H1 (cell line): ENCODE measurements around the gene EOLA1. TPM values are rescaled to one million over a fixed set of nuclear protein-coding genes. Genes with fewer than 3 reads are reported as not detected.

Experiments used
- polyA plus RNA-seq, 7 experiments: library from polyadenylated mRNA; depleted of rRNA in 3 of 7; stranded (reverse) in 5 of 7; unstranded in 2 of 7; fragments of >200 nt in 5 of 7; fragments of 200-250 nt in 2 of 7; gene quantifications; 1 replicate in 5 of 7; 2 replicates in 1 of 7; 4 replicates in 1 of 7; pipeline versions ENCODE4 v1.2.1 to v1.2.3, GENCODE V29; 2011 to 2013; ENCODE audit warnings: missing spikeins in 2 of 7, mixed read lengths in 2 of 7
- total RNA-seq: library from RNA; stranded (reverse); fragmentation: NEBNext Ultra II Directional; extraction: Animal tissue kit (Norgen Biotek cat#: 25700); gene quantifications from 2 replicates; pipeline ENCODE4 v1.2.1, GENCODE V29; 2021
- TF ChIP-seq, protein P1 (sequence below): fragments of 300-600 bp; sonication (generic); IDR thresholded peaks from 2 replicates; pipeline ENCODE4 v1.7.1; 2012; ENCODE audit warnings: low read length, moderate library complexity, mild to moderate bottlenecking, inconsistent platforms; ENCODE audit not compliant: insufficient replicate concordance

EOLA1 gene
- total and polyA plus RNA-seq, 2 of the 8 experiments (the other 6 are each of a cell fraction or from before 2014, with no cell fraction given) = 5.4 to 7.6 TPM

DNA sequence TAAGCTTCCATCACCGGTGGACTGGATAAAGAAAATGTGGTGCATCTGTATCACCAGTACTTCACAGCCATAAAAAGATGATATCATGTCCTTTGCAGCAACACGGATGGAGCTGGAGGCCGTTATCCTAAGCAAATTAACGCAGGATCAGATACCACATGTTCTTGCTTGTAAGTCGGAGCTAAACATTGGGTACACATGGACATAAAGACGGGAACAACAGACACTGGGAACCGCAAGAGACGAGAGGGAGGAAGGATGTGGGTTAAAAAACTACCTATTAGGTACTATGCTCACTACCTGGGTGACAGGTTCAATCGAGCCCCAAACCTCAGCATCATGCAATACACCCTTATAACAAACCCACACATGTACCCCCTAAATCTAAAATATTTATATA lies 19.4 kb upstream of the EOLA1 start (continued):
- TF ChIP-seq, protein P1, sequence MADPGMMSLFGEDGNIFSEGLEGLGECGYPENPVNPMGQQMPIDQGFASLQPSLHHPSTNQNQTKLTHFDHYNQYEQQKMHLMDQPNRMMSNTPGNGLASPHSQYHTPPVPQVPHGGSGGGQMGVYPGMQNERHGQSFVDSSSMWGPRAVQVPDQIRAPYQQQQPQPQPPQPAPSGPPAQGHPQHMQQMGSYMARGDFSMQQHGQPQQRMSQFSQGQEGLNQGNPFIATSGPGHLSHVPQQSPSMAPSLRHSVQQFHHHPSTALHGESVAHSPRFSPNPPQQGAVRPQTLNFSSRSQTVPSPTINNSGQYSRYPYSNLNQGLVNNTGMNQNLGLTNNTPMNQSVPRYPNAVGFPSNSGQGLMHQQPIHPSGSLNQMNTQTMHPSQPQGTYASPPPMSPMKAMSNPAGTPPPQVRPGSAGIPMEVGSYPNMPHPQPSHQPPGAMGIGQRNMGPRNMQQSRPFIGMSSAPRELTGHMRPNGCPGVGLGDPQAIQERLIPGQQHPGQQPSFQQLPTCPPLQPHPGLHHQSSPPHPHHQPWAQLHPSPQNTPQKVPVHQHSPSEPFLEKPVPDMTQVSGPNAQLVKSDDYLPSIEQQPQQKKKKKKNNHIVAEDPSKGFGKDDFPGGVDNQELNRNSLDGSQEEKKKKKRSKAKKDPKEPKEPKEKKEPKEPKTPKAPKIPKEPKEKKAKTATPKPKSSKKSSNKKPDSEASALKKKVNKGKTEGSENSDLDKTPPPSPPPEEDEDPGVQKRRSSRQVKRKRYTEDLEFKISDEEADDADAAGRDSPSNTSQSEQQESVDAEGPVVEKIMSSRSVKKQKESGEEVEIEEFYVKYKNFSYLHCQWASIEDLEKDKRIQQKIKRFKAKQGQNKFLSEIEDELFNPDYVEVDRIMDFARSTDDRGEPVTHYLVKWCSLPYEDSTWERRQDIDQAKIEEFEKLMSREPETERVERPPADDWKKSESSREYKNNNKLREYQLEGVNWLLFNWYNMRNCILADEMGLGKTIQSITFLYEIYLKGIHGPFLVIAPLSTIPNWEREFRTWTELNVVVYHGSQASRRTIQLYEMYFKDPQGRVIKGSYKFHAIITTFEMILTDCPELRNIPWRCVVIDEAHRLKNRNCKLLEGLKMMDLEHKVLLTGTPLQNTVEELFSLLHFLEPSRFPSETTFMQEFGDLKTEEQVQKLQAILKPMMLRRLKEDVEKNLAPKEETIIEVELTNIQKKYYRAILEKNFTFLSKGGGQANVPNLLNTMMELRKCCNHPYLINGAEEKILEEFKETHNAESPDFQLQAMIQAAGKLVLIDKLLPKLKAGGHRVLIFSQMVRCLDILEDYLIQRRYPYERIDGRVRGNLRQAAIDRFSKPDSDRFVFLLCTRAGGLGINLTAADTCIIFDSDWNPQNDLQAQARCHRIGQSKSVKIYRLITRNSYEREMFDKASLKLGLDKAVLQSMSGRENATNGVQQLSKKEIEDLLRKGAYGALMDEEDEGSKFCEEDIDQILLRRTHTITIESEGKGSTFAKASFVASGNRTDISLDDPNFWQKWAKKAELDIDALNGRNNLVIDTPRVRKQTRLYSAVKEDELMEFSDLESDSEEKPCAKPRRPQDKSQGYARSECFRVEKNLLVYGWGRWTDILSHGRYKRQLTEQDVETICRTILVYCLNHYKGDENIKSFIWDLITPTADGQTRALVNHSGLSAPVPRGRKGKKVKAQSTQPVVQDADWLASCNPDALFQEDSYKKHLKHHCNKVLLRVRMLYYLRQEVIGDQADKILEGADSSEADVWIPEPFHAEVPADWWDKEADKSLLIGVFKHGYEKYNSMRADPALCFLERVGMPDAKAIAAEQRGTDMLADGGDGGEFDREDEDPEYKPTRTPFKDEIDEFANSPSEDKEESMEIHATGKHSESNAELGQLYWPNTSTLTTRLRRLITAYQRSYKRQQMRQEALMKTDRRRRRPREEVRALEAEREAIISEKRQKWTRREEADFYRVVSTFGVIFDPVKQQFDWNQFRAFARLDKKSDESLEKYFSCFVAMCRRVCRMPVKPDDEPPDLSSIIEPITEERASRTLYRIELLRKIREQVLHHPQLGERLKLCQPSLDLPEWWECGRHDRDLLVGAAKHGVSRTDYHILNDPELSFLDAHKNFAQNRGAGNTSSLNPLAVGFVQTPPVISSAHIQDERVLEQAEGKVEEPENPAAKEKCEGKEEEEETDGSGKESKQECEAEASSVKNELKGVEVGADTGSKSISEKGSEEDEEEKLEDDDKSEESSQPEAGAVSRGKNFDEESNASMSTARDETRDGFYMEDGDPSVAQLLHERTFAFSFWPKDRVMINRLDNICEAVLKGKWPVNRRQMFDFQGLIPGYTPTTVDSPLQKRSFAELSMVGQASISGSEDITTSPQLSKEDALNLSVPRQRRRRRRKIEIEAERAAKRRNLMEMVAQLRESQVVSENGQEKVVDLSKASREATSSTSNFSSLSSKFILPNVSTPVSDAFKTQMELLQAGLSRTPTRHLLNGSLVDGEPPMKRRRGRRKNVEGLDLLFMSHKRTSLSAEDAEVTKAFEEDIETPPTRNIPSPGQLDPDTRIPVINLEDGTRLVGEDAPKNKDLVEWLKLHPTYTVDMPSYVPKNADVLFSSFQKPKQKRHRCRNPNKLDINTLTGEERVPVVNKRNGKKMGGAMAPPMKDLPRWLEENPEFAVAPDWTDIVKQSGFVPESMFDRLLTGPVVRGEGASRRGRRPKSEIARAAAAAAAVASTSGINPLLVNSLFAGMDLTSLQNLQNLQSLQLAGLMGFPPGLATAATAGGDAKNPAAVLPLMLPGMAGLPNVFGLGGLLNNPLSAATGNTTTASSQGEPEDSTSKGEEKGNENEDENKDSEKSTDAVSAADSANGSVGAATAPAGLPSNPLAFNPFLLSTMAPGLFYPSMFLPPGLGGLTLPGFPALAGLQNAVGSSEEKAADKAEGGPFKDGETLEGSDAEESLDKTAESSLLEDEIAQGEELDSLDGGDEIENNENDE = no peak
